ENCODE measurements around the gene USP46.

- TF ChIP-seq, protein P1, sequence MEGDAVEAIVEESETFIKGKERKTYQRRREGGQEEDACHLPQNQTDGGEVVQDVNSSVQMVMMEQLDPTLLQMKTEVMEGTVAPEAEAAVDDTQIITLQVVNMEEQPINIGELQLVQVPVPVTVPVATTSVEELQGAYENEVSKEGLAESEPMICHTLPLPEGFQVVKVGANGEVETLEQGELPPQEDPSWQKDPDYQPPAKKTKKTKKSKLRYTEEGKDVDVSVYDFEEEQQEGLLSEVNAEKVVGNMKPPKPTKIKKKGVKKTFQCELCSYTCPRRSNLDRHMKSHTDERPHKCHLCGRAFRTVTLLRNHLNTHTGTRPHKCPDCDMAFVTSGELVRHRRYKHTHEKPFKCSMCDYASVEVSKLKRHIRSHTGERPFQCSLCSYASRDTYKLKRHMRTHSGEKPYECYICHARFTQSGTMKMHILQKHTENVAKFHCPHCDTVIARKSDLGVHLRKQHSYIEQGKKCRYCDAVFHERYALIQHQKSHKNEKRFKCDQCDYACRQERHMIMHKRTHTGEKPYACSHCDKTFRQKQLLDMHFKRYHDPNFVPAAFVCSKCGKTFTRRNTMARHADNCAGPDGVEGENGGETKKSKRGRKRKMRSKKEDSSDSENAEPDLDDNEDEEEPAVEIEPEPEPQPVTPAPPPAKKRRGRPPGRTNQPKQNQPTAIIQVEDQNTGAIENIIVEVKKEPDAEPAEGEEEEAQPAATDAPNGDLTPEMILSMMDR (IDR thresholded peaks at IDR 0.05), result no peak
- TF ChIP-seq SIN3A (IDR thresholded peaks at IDR 0.05; ENCODE audit: borderline replicate concordance, insufficient read depth, low read depth, low read length) (no peak), POLR2AphosphoS5 (IDR thresholded peaks at IDR 0.05; ENCODE audit: low read depth, low read length) (no peak)
- TF ChIP-seq, protein P2, sequence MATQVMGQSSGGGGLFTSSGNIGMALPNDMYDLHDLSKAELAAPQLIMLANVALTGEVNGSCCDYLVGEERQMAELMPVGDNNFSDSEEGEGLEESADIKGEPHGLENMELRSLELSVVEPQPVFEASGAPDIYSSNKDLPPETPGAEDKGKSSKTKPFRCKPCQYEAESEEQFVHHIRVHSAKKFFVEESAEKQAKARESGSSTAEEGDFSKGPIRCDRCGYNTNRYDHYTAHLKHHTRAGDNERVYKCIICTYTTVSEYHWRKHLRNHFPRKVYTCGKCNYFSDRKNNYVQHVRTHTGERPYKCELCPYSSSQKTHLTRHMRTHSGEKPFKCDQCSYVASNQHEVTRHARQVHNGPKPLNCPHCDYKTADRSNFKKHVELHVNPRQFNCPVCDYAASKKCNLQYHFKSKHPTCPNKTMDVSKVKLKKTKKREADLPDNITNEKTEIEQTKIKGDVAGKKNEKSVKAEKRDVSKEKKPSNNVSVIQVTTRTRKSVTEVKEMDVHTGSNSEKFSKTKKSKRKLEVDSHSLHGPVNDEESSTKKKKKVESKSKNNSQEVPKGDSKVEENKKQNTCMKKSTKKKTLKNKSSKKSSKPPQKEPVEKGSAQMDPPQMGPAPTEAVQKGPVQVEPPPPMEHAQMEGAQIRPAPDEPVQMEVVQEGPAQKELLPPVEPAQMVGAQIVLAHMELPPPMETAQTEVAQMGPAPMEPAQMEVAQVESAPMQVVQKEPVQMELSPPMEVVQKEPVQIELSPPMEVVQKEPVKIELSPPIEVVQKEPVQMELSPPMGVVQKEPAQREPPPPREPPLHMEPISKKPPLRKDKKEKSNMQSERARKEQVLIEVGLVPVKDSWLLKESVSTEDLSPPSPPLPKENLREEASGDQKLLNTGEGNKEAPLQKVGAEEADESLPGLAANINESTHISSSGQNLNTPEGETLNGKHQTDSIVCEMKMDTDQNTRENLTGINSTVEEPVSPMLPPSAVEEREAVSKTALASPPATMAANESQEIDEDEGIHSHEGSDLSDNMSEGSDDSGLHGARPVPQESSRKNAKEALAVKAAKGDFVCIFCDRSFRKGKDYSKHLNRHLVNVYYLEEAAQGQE (IDR thresholded peaks at IDR 0.05; ENCODE audit: insufficient read depth in 1 of 2, low read depth in 2 of 2, low read length in 1 of 2), result no peak
These were observed 83.7 kb downstream of the USP46 start for GRCh38 chr4:52575406-52575805.
